ENCODE data around the gene STX18. TPM values are rescaled to one million over a fixed set of nuclear protein-coding genes. Genes with fewer than 3 reads are reported as not detected.

The STX18 gene
- total RNA-seq, 1 experiment from 2014 or later, result 18.5 TPM

DNA sequence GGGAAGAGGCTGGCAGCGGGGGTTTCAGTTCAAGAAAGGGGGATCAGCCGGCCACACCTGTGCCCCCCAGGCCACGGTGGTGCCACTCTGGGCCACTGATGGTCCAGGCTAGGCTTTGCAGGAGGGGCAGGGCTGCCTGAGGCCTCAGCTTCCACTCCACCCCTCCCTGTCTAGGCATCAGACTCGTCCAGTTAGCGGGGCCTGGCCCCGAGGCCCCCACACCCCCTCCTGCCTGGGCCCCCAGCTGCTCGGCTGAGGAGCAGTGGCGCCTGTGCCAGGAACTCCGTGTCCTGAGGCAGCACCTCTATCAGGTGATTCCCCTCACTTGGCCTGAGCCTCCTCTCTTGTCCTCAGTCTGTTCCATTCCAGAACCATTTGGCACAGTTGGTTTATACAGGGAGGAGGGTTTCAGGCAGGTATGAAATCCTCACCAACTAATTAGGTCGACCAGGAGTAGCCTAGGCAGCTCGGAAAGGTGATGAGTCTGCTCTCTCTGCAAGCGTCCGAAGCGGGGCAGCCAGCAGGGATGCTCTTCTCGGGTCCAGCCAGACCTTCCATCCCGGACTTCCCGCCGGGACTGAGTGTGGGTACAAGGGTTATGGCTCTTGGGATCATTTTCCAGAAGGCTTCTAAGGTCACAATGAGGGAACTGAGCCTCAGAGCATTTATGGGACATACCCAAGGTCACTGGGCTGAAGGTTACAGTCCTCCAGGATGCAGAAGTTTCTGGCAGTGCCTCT lies 152.8 kb downstream of the STX18 start:
- H3K9ac ChIP-seq (ENCODE audit: low read length), result no peak overlapping the region
- H4K20me1 ChIP-seq (ENCODE audit: insufficient read depth), result no peaks in the 10 kb centered on the region
- H3K4me1 ChIP-seq (ENCODE audit: control insufficient read depth in 1 of 2, insufficient read depth in 2 of 2, low read length in 2 of 2), result no peaks in the 10 kb centered on the region
- ATAC-seq, result no peak
- H2AFZ ChIP-seq (ENCODE audit: low read depth, low read length, poor library complexity, severe bottlenecking), result no peak overlapping the region
- H3K4me2 ChIP-seq (ENCODE audit: low read length), result no peak overlapping the region
- CTCF ChIA-PET, result no interaction called here
- no peaks in the 10 kb centered on the region for H3K9me2 ChIP-seq (ENCODE audit: insufficient read depth)
- no peak overlapping the region for H3K4me3 ChIP-seq (replicated peaks in 1 of 2; ENCODE audit: low read depth in 1 of 2, low read length in 2 of 2)
- no peak overlapping the region for H3K27ac ChIP-seq (ENCODE audit: low read depth, low read length)
- RAD21 ChIA-PET (ENCODE audit: low non-redundant PET in 1 of 2, low total read pairs in 2 of 2, uncharacterized antibody in 2 of 2, unreplicated experiment in 2 of 2), result no interaction called here
- BruUV-seq (replicated peaks), result no TSS peak
- no peaks in the 10 kb centered on the region for H3K79me2 ChIP-seq (ENCODE audit: insufficient read depth, low read length)
- POLR2A ChIA-PET, result no interaction called here
- H3K9me3 ChIP-seq (ENCODE audit: control insufficient read depth in 1 of 2, insufficient read depth in 1 of 2, low read depth in 1 of 2, low read length in 2 of 2), result no peaks in the 10 kb centered on the region
- peaks cover under 1% of the 10 kb centered on the region; the same call in 1 of the 2 replicates for H3K27me3 ChIP-seq (ENCODE audit: insufficient read depth, low read length)
- intact Hi-C loops (cut with micrococcal nuclease), result no loop called here
- no peak for DNase-seq (ENCODE audit: low read depth, low spot score)
- H3K36me3 ChIP-seq (ENCODE audit: control insufficient read depth in 1 of 2, insufficient read depth in 2 of 2, low read length in 2 of 2), result no peaks in the 10 kb centered on the region
- TF ChIP-seq SRF (IDR thresholded peaks at IDR 0.05; ENCODE audit: low read depth), result no peak
- no peak for TF ChIP-seq ZFX (IDR thresholded peaks at IDR 0.05)
- no peak for TF ChIP-seq JUND (IDR thresholded peaks at IDR 0.05)
- TF ChIP-seq RAD21 (IDR thresholded peaks at IDR 0.05; ENCODE audit: low read depth), result no peak
- TF ChIP-seq MAX (IDR thresholded peaks at IDR 0.05), result no peak
- no peak for TF ChIP-seq ATF3 (IDR thresholded peaks at IDR 0.05)
- no peak for TF ChIP-seq CTCF (IDR thresholded peaks at IDR 0.05 in 2 of 3, conservative IDR thresholded peaks at IDR 0.05 in 1 of 3; ENCODE audit: borderline replicate concordance in 1 of 3, insufficient read depth in 1 of 3, low read depth in 2 of 3, low read length in 2 of 3)
- TF ChIP-seq CEBPB (IDR thresholded peaks at IDR 0.05; ENCODE audit: low read depth), result no peak
- TF ChIP-seq, protein P1, sequence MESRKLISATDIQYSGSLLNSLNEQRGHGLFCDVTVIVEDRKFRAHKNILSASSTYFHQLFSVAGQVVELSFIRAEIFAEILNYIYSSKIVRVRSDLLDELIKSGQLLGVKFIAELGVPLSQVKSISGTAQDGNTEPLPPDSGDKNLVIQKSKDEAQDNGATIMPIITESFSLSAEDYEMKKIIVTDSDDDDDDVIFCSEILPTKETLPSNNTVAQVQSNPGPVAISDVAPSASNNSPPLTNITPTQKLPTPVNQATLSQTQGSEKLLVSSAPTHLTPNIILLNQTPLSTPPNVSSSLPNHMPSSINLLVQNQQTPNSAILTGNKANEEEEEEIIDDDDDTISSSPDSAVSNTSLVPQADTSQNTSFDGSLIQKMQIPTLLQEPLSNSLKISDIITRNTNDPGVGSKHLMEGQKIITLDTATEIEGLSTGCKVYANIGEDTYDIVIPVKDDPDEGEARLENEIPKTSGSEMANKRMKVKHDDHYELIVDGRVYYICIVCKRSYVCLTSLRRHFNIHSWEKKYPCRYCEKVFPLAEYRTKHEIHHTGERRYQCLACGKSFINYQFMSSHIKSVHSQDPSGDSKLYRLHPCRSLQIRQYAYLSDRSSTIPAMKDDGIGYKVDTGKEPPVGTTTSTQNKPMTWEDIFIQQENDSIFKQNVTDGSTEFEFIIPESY (IDR thresholded peaks at IDR 0.05; ENCODE audit: extremely low read depth, insufficient replicate concordance, low read length), result no peak
- TF ChIP-seq FOSL1 (IDR thresholded peaks at IDR 0.05; ENCODE audit: low read depth), result no peak
- no peak for TF ChIP-seq CBX3 (IDR thresholded peaks at IDR 0.05; ENCODE audit: low read depth)
- no peak for TF ChIP-seq EGR1 (IDR thresholded peaks at IDR 0.05; ENCODE audit: low read depth)
- no peak for TF ChIP-seq EZH2 (IDR thresholded peaks at IDR 0.05)
- no peak for TF ChIP-seq EZH2phosphoT487 (IDR thresholded peaks at IDR 0.05; ENCODE audit: borderline replicate concordance)
- no peak for TF ChIP-seq REST (IDR thresholded peaks at IDR 0.05; ENCODE audit: low read depth)
- TF ChIP-seq SIN3A (IDR thresholded peaks at IDR 0.05; ENCODE audit: low read depth), result no peak
- TF ChIP-seq ELF1 (IDR thresholded peaks at IDR 0.05; ENCODE audit: borderline replicate concordance, low read depth), result no peak
